K562 (cell line): Measurements from ENCODE around the gene PON2. TPM values are rescaled to one million over a fixed set of nuclear protein-coding genes. Genes with fewer than 3 reads are reported as not detected.

Source experiments
- ATF7 ChIP-seq: fragments of 450-650 bp; IDR thresholded peaks from 2 replicates; pipeline ENCODE4 v1.7.1; 2014; ENCODE audit warnings: mild to moderate bottlenecking, moderate library complexity
- CCNT2 ChIP-seq: IDR thresholded peaks from 2 replicates; pipeline ENCODE4 v1.6.1; 2011; ENCODE audit warnings: borderline replicate concordance, low read depth, mild to moderate bottlenecking, moderate library complexity, mixed read lengths, low read length; ENCODE audit not compliant: insufficient read length; ENCODE audit errors: extremely low read depth
- CHD2 ChIP-seq: IDR thresholded peaks from 2 replicates; pipeline ENCODE4 v1.6.1; 2011; ENCODE audit warnings: low read depth, low read length
- CXXC5 ChIP-seq: fragments of 250-450 bp; sonication (Bioruptor Pico); IDR thresholded peaks from 2 replicates; pipeline ENCODE4 v1.8.0; 2022; ENCODE audit warnings: inconsistent platforms, mild to moderate bottlenecking, moderate library complexity
- EGR1 ChIP-seq: fragments of 450-650 bp; conservative IDR thresholded peaks from 2 replicates; pipeline ENCODE4 v1.6.1; 2017; ENCODE audit warnings: mild to moderate bottlenecking
- HDAC2 ChIP-seq: fragments of 450-650 bp; IDR thresholded peaks from 2 replicates; pipeline ENCODE4 v1.6.1; 2016; ENCODE audit warnings: mild to moderate bottlenecking
- L3MBTL2 ChIP-seq: fragments of 450-650 bp; IDR thresholded peaks from 2 replicates; pipeline ENCODE4 v1.6.1; 2016; ENCODE audit warnings: mild to moderate bottlenecking, moderate library complexity
- LEF1 ChIP-seq: fragments of 450-650 bp; IDR thresholded peaks from 2 replicates; pipeline ENCODE4 v1.6.1; 2016; ENCODE audit warnings: mild to moderate bottlenecking
- NONO ChIP-seq, 2 experiments: fragments of 200-400 bp in 1 of 2; fragments of 450-650 bp in 1 of 2; formaldehyde crosslinking in 1 of 2; IDR thresholded peaks; 2 replicates each; pipeline ENCODE4 v1.6.1; 2017; ENCODE audit warnings: low read depth in 2 of 2, mild to moderate bottlenecking in 2 of 2, moderate library complexity in 2 of 2, low read length in 1 of 2
- NRF1 ChIP-seq, 2 experiments: fragments of 450-650 bp; IDR thresholded peaks in 1 of 2; conservative IDR thresholded peaks in 1 of 2; 2 replicates each; pipeline ENCODE4 v1.6.1; 2014; ENCODE audit warnings: mild to moderate bottlenecking in 2 of 2
- PCBP1 ChIP-seq: fragments of 200-400 bp; formaldehyde crosslinking; IDR thresholded peaks from 2 replicates; pipeline ENCODE4 v1.6.1; 2018; ENCODE audit warnings: mild to moderate bottlenecking, low read depth, low read length; ENCODE audit not compliant: poor library complexity, severe bottlenecking
- POLR2G ChIP-seq: fragments of 200-400 bp; formaldehyde crosslinking; IDR thresholded peaks from 2 replicates; pipeline ENCODE4 v1.6.1; 2017; ENCODE audit warnings: low read depth, mild to moderate bottlenecking, antibody characterized with exemption, low read length, moderate library complexity
- RBFOX2 ChIP-seq: fragments of 200-400 bp; formaldehyde crosslinking; IDR thresholded peaks from 2 replicates; pipeline ENCODE4 v1.6.1; 2017; ENCODE audit warnings: low read depth, mild to moderate bottlenecking, low read length, moderate library complexity
- RBM22 ChIP-seq: fragments of 200-400 bp; formaldehyde crosslinking; IDR thresholded peaks from 2 replicates; pipeline ENCODE4 v1.6.1; 2018; ENCODE audit warnings: low read length, low read depth; ENCODE audit not compliant: poor library complexity, severe bottlenecking
- ZNF197 ChIP-seq: fragments of 200-800 bp; sonication (Bioruptor generic); IDR thresholded peaks from 2 replicates; pipeline ENCODE4 v1.6.1; 2016; ENCODE audit warnings: low read depth, missing genetic modification characterization, missing compliant biosample characterization
- ZNF263 ChIP-seq: sonication (generic); formaldehyde crosslinking; IDR thresholded peaks from 2 replicates; pipeline ENCODE4 v1.8.0; 2022; ENCODE audit warnings: mild to moderate bottlenecking, missing genetic modification reagents, borderline replicate concordance
- polyA plus RNA-seq, 8 experiments: library from polyadenylated mRNA; depleted of rRNA in 4 of 8; stranded (reverse) in 5 of 8; unstranded in 3 of 8; fragments of >200 nt; fragmentation: Nextera tagmentation in 2 of 8; fragmentation: Illumina TruSeq in 1 of 8; extraction: Ambion mirVana in 2 of 8; extraction: Trizol in 1 of 8; gene quantifications; 2 replicates each; pipeline versions ENCODE4 v1.2.1 to v1.2.3, GENCODE V29; 2011 to 2014; ENCODE audit warnings: inconsistent platforms in 1 of 8, missing spikeins in 1 of 8
- total RNA-seq, 7 experiments: library from RNA; depleted of rRNA in 6 of 7; stranded (reverse); fragments of >200 nt in 6 of 7; fragmentation: Illumina TruSeq in 2 of 7; extraction: Trizol in 2 of 7; gene quantifications; 2 replicates each; pipeline versions ENCODE4 v1.2.1 to v1.2.3, GENCODE V29; 2011 to 2021; ENCODE audit warnings: low replicate concordance in 1 of 7
- TF ChIP-seq, protein P1 (sequence below): fragments of 450-650 bp; formaldehyde crosslinking; IDR thresholded peaks from 2 replicates; pipeline ENCODE4 v1.4.0; 2022; ENCODE audit warnings: mild to moderate bottlenecking, moderate library complexity
- TF ChIP-seq, protein P2 (sequence below), 2 experiments: fragments of 450-650 bp in 1 of 2; sonication (generic) in 1 of 2; formaldehyde crosslinking in 1 of 2; IDR thresholded peaks in 1 of 2; conservative IDR thresholded peaks in 1 of 2; 2 replicates each; pipeline versions ENCODE4 v1.6.1 to v1.8.1; 2016 to 2023; ENCODE audit warnings: mild to moderate bottlenecking in 2 of 2, moderate library complexity in 2 of 2, inconsistent platforms in 1 of 2, missing genetic modification reagents in 1 of 2
- TF ChIP-seq, protein P3 (sequence below): sonication (generic); formaldehyde crosslinking; IDR thresholded peaks from 2 replicates; pipeline ENCODE4 v1.8.0; 2022; ENCODE audit warnings: mild to moderate bottlenecking, missing genetic modification reagents
- TF ChIP-seq, protein P4 (sequence below): fragments of 450-650 bp; IDR thresholded peaks from 2 replicates; pipeline ENCODE4 v1.6.1; 2017; ENCODE audit warnings: antibody characterized with exemption, mild to moderate bottlenecking

PON2 gene
- total and polyA plus RNA-seq, 9 of the 15 experiments (the other 6 are each of a cell fraction or from before 2014, with no cell fraction given), result 8.5 to 30.1 (median 21.9) TPM

DNA sequence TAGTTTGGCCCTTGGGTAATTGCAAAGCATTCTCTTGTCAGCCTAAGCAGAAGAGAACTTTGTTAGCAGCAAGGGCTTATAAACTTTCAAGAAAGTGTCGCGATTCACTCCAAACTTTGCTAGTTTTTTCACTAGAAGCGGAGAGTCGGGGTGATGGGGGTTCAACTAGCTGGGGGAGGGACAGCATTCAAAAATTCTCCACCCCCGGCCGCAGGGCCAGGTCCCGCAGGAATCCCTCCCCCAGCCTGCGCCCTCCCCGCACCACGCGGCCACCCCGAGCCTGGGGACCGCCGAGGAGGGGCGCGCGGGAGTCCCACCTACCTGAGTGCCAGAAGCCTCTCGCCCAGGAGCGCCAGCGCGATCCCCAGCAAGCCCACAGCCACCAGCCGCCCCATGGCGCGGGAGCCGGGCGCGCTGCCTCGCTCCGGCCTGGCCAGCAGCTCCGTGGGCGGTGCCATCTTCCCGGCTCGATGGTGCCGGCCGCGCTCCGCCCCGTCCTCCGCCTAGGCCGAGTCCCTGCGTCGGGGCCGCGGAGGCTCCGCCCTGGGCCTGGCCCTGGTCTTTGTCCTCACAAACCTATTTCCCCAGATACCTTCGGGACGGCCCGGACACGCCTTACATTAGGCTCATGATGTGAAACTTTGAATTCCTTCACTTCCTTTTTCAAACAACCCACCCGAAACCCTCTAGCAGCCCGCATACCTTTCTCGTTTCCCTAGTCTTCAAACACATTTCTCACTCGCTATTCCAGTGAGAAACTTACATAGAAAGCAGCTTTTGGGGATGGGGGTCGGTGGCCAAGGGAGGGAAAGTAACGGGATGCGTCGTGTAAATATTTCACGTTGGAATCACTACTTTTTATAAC, at the start of gene PON2 (continued):
- peak; percentile 57 to 71; a peak in 3 of 4 replicates for TF ChIP-seq NRF1 (conservative IDR thresholded peaks at IDR 0.05 in 1 of 2, IDR thresholded peaks at IDR 0.05 in 1 of 2)
- TF ChIP-seq NONO (IDR thresholded peaks at IDR 0.05; ENCODE audit: low read depth in 2 of 2, low read length in 1 of 2), result peak; percentile 95 to 97
- TF ChIP-seq, protein P1, sequence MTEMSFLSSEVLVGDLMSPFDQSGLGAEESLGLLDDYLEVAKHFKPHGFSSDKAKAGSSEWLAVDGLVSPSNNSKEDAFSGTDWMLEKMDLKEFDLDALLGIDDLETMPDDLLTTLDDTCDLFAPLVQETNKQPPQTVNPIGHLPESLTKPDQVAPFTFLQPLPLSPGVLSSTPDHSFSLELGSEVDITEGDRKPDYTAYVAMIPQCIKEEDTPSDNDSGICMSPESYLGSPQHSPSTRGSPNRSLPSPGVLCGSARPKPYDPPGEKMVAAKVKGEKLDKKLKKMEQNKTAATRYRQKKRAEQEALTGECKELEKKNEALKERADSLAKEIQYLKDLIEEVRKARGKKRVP (CRISPR knock-in tag), result no peak
- peak; percentile 85 for TF ChIP-seq CXXC5 (CRISPR knock-in tag)
- TF ChIP-seq, protein P2, sequence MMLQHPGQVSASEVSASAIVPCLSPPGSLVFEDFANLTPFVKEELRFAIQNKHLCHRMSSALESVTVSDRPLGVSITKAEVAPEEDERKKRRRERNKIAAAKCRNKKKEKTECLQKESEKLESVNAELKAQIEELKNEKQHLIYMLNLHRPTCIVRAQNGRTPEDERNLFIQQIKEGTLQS (IDR thresholded peaks at IDR 0.05), result no peak
- TF ChIP-seq, protein P2 (CRISPR knock-in tag; conservative IDR thresholded peaks at IDR 0.05), result no peak
- peak; percentile 64 for TF ChIP-seq RBM22
- 0 out of 2 replicates have a peak, but pooled peaks have one; percentile 58 for TF ChIP-seq ZNF197 (CRISPR knock-in tag)
- TF ChIP-seq PCBP1, result peak; percentile 87
- TF ChIP-seq HDAC2, result no peak
- peak; percentile 81 for TF ChIP-seq L3MBTL2
- TF ChIP-seq CHD2, result peak; percentile 14; the same call in 1 of the 2 replicates
- TF ChIP-seq POLR2G, result peak; percentile 99
- peak; percentile 98 for TF ChIP-seq RBFOX2
- peak; percentile 92 for TF ChIP-seq ATF7
- peak; percentile 87 for TF ChIP-seq CCNT2
- TF ChIP-seq EGR1, result peak; percentile 72
- TF ChIP-seq, protein P3, sequence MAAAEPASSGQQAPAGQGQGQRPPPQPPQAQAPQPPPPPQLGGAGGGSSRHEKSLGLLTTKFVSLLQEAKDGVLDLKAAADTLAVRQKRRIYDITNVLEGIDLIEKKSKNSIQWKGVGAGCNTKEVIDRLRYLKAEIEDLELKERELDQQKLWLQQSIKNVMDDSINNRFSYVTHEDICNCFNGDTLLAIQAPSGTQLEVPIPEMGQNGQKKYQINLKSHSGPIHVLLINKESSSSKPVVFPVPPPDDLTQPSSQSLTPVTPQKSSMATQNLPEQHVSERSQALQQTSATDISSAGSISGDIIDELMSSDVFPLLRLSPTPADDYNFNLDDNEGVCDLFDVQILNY (CRISPR knock-in tag), result 0 out of 2 replicates have a peak, but pooled peaks have one; percentile 71
- TF ChIP-seq, protein P4, sequence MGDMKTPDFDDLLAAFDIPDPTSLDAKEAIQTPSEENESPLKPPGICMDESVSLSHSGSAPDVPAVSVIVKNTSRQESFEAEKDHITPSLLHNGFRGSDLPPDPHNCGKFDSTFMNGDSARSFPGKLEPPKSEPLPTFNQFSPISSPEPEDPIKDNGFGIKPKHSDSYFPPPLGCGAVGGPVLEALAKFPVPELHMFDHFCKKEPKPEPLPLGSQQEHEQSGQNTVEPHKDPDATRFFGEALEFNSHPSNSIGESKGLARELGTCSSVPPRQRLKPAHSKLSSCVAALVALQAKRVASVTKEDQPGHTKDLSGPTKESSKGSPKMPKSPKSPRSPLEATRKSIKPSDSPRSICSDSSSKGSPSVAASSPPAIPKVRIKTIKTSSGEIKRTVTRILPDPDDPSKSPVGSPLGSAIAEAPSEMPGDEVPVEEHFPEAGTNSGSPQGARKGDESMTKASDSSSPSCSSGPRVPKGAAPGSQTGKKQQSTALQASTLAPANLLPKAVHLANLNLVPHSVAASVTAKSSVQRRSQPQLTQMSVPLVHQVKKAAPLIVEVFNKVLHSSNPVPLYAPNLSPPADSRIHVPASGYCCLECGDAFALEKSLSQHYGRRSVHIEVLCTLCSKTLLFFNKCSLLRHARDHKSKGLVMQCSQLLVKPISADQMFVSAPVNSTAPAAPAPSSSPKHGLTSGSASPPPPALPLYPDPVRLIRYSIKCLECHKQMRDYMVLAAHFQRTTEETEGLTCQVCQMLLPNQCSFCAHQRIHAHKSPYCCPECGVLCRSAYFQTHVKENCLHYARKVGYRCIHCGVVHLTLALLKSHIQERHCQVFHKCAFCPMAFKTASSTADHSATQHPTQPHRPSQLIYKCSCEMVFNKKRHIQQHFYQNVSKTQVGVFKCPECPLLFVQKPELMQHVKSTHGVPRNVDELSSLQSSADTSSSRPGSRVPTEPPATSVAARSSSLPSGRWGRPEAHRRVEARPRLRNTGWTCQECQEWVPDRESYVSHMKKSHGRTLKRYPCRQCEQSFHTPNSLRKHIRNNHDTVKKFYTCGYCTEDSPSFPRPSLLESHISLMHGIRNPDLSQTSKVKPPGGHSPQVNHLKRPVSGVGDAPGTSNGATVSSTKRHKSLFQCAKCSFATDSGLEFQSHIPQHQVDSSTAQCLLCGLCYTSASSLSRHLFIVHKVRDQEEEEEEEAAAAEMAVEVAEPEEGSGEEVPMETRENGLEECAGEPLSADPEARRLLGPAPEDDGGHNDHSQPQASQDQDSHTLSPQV, result peak; percentile 61
- peak; percentile 28; the same call in 1 of the 2 replicates for TF ChIP-seq LEF1
- TF ChIP-seq ZNF263, result peak; percentile 19; the same call in 1 of the 2 replicates
